Spleen (tissue), 11 donors: ENCODE data around the gene BBS9. TPM values are rescaled to one million over a fixed set of nuclear protein-coding genes. Genes with fewer than 3 reads are reported as not detected.

ENCODE experiments used
- DNase-seq: peaks from one replicate; pipeline ENCODE4 v3.0.0-alpha.2; 2020
- H3K27ac ChIP-seq, 8 donors: fragments of 200-600 bp; sonication (generic) in 7 of 8; 1 replicate in 4 of 8; 2 replicates in 4 of 8; pipeline versions ENCODE4 v1.5.0 to v1.8.0; 2016 to 2021; ENCODE audit warnings: inconsistent platforms in 4 of 8, mild to moderate bottlenecking in 4 of 8, moderate library complexity in 1 of 8
- H3K27me3 ChIP-seq, 7 donors: fragments of 200-600 bp; sonication (generic) in 6 of 7; replicated peaks in 1 of 7; 1 replicate in 4 of 7; 2 replicates in 3 of 7; pipeline versions ENCODE4 v1.5.0 to v1.8.0; 2016 to 2021; ENCODE audit warnings: inconsistent platforms in 3 of 7, mild to moderate bottlenecking in 1 of 7
- H3K36me3 ChIP-seq, 6 donors: fragments of 200-600 bp; sonication (generic) in 5 of 6; 1 replicate in 4 of 6; 2 replicates in 2 of 6; pipeline versions ENCODE4 v1.5.0 to v1.8.0; 2016 to 2021; ENCODE audit warnings: inconsistent platforms in 2 of 6
- H3K4me1 ChIP-seq, 6 donors: fragments of 200-600 bp; sonication (generic) in 5 of 6; 1 replicate in 3 of 6; 2 replicates in 3 of 6; pipeline versions ENCODE4 v1.5.0 to v1.8.0; 2016 to 2021; ENCODE audit warnings: inconsistent platforms in 3 of 6
- H3K4me3 ChIP-seq, 8 donors: fragments of 200-600 bp; sonication (generic) in 7 of 8; 1 replicate in 4 of 8; 2 replicates in 4 of 8; pipeline versions ENCODE4 v1.5.0 to v1.8.0; 2016 to 2021; ENCODE audit warnings: inconsistent platforms in 4 of 8, mild to moderate bottlenecking in 4 of 8, moderate library complexity in 2 of 8
- H3K9me3 ChIP-seq, 8 donors: fragments of 200-600 bp; sonication (generic) in 7 of 8; 1 replicate in 4 of 8; 2 replicates in 4 of 8; pipeline versions ENCODE4 v1.5.0 to v1.8.0; 2016 to 2021; ENCODE audit warnings: inconsistent platforms in 4 of 8
- CTCF ChIP-seq, 11 experiments: fragments of 200-600 bp in 7 of 11; fragments of 450-650 bp in 4 of 11; sonication (generic) in 4 of 11; IDR thresholded peaks in 8 of 11; conservative IDR thresholded peaks in 3 of 11; 1 replicate in 7 of 11; 2 replicates in 4 of 11; pipeline versions ENCODE4 v1.4.0 to v1.8.0; 2016 to 2021; ENCODE audit warnings: antibody characterized with exemption in 11 of 11, inconsistent platforms in 4 of 11, mild to moderate bottlenecking in 1 of 11
- POLR2A ChIP-seq, 3 donors: fragments of 450-650 bp; IDR thresholded peaks; one replicate each; pipeline ENCODE4 v1.5.1; 2017; ENCODE audit warnings: antibody characterized with exemption in 3 of 3, mild to moderate bottlenecking in 1 of 3
- POLR2AphosphoS5 ChIP-seq, 3 donors: sonication (generic); formaldehyde crosslinking; IDR thresholded peaks; one replicate each; pipeline ENCODE4 v1.5.1; 2017; ENCODE audit warnings: antibody characterized with exemption in 3 of 3
- WGBS, 5 donors: extraction: QIAGEN DNeasy Blood & Tissue Kit in 3 of 5; methylation state at CpG; one replicate each; pipeline versions ENCODE4 v1.1.5 to v1.1.7; 2013 to 2018; 5-methylcytosine and 5-hydroxymethylcytosine counted together
- intact Hi-C: fragments of 100-400 bp; cut with DNase I; formaldehyde crosslinking; loops from one replicate; pipeline ENCODE4 v1.15.0; 2023; ENCODE audit warnings: low total_unique reads
- polyA plus RNA-seq, 3 donors: library from polyadenylated mRNA; stranded (reverse); fragments of 200-250 nt; gene quantifications; one replicate each; pipeline ENCODE4 v1.2.1, GENCODE V29; 2013
- total RNA-seq, 7 donors: library from RNA; depleted of rRNA in 3 of 7; stranded (reverse); fragments of >200 nt in 3 of 7; fragmentation: NEBNext Ultra II Directional in 4 of 7; extraction: Animal tissue kit (Norgen Biotek cat#: 25700) in 4 of 7; gene quantifications; one replicate each; pipeline versions ENCODE4 v1.1.0 to v1.2.1, GENCODE V29; 2016 to 2021
- donor health status: healthy with polysubstance abuse.
- donor health status: DM: no; HTN: no; CAD: no; lungs with moderate emphysema.
- donor health status: DM: no; HTN: no; CAD: no.
- donor health status: Bipolar disorder and iron deficiency.
- donor health status: healthy.
- donor health status: DM: no; HTN: no; CAD: no.
- donor health status: DM: yes; HTN: yes; CAD: no.

Gene BBS9
- total and polyA plus RNA-seq, 10 donors, result 2.3 to 44.1 (median 25.3) TPM

GRCh38 chr7:33357846-33358245 lies 228.5 kb downstream of the BBS9 start:
- intact Hi-C loops, result no loop called here
- Histone ChIP-seq H3K27me3 (no peaks in the 10 kb centered on the region), H3K36me3 (no peaks in the 10 kb centered on the region), H3K4me3 (no peak overlapping the region), H3K27ac (no peak overlapping the region), H3K9me3 (no peaks in the 10 kb centered on the region), H3K4me1 (no peaks in the 10 kb centered on the region)
- TF ChIP-seq CTCF (IDR thresholded peaks at IDR 0.05 in 8 of 11, conservative IDR thresholded peaks at IDR 0.05 in 3 of 11) (no peak), POLR2A (IDR thresholded peaks at IDR 0.05) (no peak), POLR2AphosphoS5 (IDR thresholded peaks at IDR 0.05) (no peak)
- WGBS, 5 donors, result 92 to 99% (median 93%) methylated on average over 2 of the region's 2 CpGs
- no peak for DNase-seq

- WGBS, 5 donors, result 80 to 88% (median 86%) methylated on average over 3 of the region's 3 CpGs
- intact Hi-C loops, result no loop called here
- H3K36me3 ChIP-seq, result peaks cover 0 to 49% (median 0%) of the 10 kb centered on the region in 6 donors
These were observed 240.5 kb downstream of the BBS9 start for GRCh38 chr7:33369888-33370287.

DNA sequence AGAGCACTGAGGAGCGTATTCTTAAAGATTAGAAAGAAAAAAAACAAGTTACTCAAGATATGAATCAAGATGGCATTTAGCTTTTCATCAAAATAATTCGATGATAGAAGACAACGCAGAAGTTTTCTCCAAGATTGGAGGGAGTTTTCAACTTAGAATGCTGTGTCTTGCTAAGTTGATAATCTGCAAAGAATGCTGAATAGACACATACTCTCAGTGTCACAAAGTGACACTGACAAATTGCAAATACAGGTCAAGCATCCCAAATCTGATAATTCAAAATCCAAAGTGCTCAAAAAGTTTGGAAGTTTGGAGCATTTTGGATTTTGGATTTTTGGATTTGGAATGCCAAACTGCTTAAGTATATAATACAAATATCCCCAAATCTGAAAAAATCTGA lies 243.8 kb downstream of the BBS9 start:
- Histone ChIP-seq H3K36me3 (peaks cover 0 to 34% (median 0%) of the 10 kb centered on the region in 6 donors), H3K27ac (no peak overlapping the region), H3K4me3 (no peak overlapping the region), H3K4me1 (no peaks in the 10 kb centered on the region), H3K27me3 (no peaks in the 10 kb centered on the region), H3K9me3 (peaks cover 0 to 2% (median 0%) of the 10 kb centered on the region in 8 donors)
- 88 to 93% (median 91%) methylated on average over 3 of the region's 3 CpGs for WGBS, 5 donors
- TF ChIP-seq POLR2A (IDR thresholded peaks at IDR 0.05), result no peak
- TF ChIP-seq POLR2AphosphoS5 (IDR thresholded peaks at IDR 0.05), result no peak
- no peak for TF ChIP-seq CTCF (IDR thresholded peaks at IDR 0.05 in 8 of 11, conservative IDR thresholded peaks at IDR 0.05 in 3 of 11)
- no peak for DNase-seq
- intact Hi-C loops, result no loop called here

More at GRCh38 chr7:33369888-33370287, 240.5 kb downstream of the BBS9 start:
- no peak overlapping the region for H3K27ac ChIP-seq
- TF ChIP-seq POLR2A (IDR thresholded peaks at IDR 0.05) (no peak), POLR2AphosphoS5 (IDR thresholded peaks at IDR 0.05) (no peak), CTCF (IDR thresholded peaks at IDR 0.05 in 8 of 11, conservative IDR thresholded peaks at IDR 0.05 in 3 of 11) (no peak)
- H3K27me3 ChIP-seq, result no peaks in the 10 kb centered on the region
- no peaks in the 10 kb centered on the region for H3K9me3 ChIP-seq
- DNase-seq, result no peak
- no peak overlapping the region for H3K4me3 ChIP-seq
- no peaks in the 10 kb centered on the region for H3K4me1 ChIP-seq

- Histone ChIP-seq H3K27me3 (no peaks in the 10 kb centered on the region), H3K9me3 (peaks cover 0 to 2% (median 0%) of the 10 kb centered on the region in 8 donors), H3K4me1 (no peaks in the 10 kb centered on the region), H3K27ac (no peak overlapping the region), H3K4me3 (no peak overlapping the region), H3K36me3 (peaks cover 0 to 43% (median 7%) of the 10 kb centered on the region in 6 donors)
- no peak for DNase-seq
- intact Hi-C loops, result no loop called here
- 89 to 99% (median 95%) methylated on average over 4 of the region's 4 CpGs for WGBS, 5 donors
- TF ChIP-seq POLR2A (IDR thresholded peaks at IDR 0.05) (no peak), POLR2AphosphoS5 (IDR thresholded peaks at IDR 0.05) (no peak), CTCF (IDR thresholded peaks at IDR 0.05 in 8 of 11, conservative IDR thresholded peaks at IDR 0.05 in 3 of 11) (no peak)
These were observed 250.6 kb downstream of the BBS9 start for GRCh38 chr7:33379891-33380525.
